ENCODE data around the gene CNKSR1. TPM values are rescaled to one million over a fixed set of nuclear protein-coding genes. Genes with fewer than 3 reads are reported as not detected.

CNKSR1 gene
- total RNA-seq, 4 donors from 2014 or later = 28.9 to 160 (median 105) TPM

DNA sequence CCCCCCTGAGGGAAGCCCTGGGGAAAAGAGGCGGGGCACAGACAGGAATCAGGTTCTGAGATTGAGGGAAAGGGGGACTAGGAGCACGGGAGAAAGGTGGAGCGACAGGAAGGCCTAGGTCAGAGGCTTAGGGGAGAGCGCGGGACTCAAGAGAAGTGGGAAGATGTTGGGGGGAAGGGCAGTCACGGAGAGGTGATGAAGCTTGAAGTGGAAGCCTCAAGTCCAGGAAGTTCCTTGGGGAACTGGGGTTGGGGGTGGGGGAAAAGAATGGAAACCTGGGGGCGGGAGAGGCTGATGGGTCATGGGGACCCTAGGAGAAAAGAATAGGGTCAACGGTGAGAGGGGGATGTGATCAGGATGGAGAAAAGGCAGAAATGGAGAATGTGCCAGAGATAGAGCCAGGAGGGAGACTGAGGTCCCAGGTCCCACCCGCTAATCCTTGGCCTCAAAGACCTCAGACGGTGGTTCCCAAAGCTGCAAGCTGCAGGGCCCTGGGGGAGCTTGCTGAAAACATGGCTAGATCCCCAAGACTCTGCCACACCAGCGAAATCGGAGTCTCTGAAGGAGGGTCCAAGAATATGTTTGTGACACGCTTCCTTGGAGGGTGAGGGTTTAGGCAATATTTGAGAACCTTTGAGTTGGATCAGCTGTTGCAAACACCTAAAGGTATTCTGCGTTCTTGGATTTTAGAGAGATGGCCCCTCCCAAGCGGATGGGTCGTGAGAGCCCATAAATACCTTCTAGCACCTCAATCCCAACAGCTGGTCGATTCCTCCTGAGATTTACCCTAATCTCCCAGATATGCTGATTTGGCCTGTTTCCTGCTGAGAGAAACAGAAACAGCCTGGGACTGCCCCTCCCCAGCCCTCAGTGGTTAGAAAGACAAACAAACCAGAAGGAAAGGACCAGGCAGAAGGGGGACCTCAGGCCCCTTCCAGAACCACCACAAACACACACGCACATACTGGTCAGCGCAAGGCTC, 12.1 kb upstream of the CNKSR1 start:
- no peak for TF ChIP-seq POLR2A (IDR thresholded peaks at IDR 0.05)
- Histone ChIP-seq H3K27me3 (peaks cover 0 to 5% of the 10 kb centered on the region in 2 donors), H3K9me3 (no peaks in the 10 kb centered on the region), H3K27ac (no peak overlapping the region), H3K4me1 (peaks cover 3 to 18% (median 10%) of the 10 kb centered on the region in 4 donors), H3K4me3 (no peak overlapping the region), H3K36me3 (no peaks in the 10 kb centered on the region)
- no peak for DNase-seq

DNA sequence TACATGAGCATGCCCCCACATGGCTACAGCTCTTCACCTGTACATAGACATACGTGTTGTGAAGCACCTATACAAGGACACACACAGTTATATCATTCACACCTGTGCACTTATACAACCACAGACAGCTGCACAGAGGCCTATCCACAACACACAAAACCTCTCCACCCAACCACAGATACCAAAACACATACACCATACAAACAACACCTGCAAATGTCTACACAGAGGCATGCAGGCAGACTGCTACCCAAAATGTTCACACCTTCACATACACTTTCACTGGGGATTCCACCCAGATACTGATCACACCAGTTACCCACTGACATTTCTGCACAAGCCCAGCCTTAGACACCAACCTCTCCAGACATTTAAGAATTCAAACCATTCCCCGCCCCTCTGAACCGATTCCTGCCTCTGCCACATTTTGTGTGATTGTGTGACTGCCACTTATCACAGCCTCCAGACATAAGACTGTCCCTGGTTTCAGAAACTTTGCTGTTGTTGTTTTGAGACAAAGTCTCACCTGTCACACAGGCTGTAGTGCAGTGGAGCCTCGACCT, 10.5 kb upstream of the CNKSR1 start:
- H3K4me1 ChIP-seq = peaks cover 0 to 24% (median 7%) of the 10 kb centered on the region in 4 donors
- H3K9me3 ChIP-seq = no peaks in the 10 kb centered on the region
- no peak for TF ChIP-seq POLR2A (IDR thresholded peaks at IDR 0.05)
- TF ChIP-seq, protein P1, sequence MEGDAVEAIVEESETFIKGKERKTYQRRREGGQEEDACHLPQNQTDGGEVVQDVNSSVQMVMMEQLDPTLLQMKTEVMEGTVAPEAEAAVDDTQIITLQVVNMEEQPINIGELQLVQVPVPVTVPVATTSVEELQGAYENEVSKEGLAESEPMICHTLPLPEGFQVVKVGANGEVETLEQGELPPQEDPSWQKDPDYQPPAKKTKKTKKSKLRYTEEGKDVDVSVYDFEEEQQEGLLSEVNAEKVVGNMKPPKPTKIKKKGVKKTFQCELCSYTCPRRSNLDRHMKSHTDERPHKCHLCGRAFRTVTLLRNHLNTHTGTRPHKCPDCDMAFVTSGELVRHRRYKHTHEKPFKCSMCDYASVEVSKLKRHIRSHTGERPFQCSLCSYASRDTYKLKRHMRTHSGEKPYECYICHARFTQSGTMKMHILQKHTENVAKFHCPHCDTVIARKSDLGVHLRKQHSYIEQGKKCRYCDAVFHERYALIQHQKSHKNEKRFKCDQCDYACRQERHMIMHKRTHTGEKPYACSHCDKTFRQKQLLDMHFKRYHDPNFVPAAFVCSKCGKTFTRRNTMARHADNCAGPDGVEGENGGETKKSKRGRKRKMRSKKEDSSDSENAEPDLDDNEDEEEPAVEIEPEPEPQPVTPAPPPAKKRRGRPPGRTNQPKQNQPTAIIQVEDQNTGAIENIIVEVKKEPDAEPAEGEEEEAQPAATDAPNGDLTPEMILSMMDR (IDR thresholded peaks at IDR 0.05) = no peak
- H3K27ac ChIP-seq = no peak overlapping the region
- no peaks in the 10 kb centered on the region for H3K36me3 ChIP-seq
- no peak for DNase-seq
- no peaks in the 10 kb centered on the region for H3K27me3 ChIP-seq
- no peak overlapping the region for H3K4me3 ChIP-seq

DNA sequence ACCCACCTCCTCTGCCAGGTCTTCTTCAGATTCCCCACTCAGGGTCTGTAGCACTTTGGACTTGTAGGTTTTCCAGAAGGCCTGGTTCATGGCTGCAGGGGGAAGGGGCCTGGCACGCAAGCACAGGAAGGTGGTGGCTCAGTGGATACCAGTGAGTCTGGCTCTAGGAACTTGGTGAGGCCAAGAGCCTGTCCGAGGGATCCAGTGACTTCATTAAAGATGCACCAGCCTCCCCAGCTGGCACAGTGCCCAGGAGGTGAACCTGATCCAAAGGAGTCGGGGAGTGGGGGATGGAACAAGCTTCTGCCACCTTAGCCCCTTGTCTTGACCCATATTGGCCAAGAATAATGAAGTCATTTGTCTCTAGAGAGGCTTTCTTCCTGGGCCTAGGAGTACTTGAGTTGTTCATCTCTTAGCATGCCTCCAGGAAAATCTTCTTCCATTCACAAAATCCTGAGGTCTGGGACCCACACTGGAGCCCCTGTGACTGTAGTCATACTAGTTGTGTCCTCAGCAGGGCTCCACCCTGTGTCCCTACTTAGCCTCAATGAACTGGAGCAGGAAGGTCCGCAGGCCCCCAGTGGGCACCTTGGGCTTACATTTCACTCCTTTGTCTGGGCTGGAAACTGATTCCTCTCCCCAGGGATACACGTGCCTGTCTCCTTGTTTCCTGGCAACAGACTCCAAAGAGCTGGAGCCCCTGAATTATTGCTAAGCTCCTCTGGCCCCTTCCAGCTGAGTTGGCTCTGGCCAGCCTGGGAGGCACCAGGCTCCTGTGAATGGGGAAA, 8.7 kb upstream of the CNKSR1 start, which contains the start of gene C1orf232:
TSS of gene C1orf232 (minus strand) at position 554 of the 788 bp plus-strand sequence. CDS start at position 90, 464 bp downstream.
- H3K36me3 ChIP-seq = no peaks in the 10 kb centered on the region
- no peak for TF ChIP-seq POLR2A (IDR thresholded peaks at IDR 0.05)
- TF ChIP-seq, protein P1 (IDR thresholded peaks at IDR 0.05) = no peak

DNA sequence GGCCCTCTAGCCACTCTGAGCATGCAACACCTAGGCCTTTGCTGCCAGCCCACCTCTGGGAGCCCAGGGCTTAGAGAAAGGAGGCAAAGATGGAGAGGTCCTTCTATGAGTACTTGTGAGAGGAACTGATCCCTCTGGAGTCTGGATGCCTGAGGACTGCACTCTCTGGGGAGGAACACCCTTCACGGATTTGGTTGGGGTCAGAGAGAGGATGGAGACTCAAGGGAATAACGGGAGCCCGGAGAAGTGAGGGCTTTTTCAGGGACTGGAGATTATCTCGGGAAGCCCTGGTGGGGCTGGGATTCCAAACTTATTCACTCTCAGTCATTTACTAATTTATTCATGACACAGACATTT, 8.1 kb upstream of the CNKSR1 start:
- H3K36me3 ChIP-seq = no peaks in the 10 kb centered on the region
- H3K9me3 ChIP-seq = no peaks in the 10 kb centered on the region
- peak overlapping the region in 1 of 4 donors; percentile 76 for H3K27ac ChIP-seq
- TF ChIP-seq, protein P1 (IDR thresholded peaks at IDR 0.05) = no peak
- TF ChIP-seq POLR2A (IDR thresholded peaks at IDR 0.05) = no peak
- no peak for DNase-seq
- H3K4me3 ChIP-seq = peak overlapping the region; percentile 67 to 81 (median 74)
- H3K27me3 ChIP-seq = no peaks in the 10 kb centered on the region
- H3K4me1 ChIP-seq = peaks cover 0 to 14% (median 5%) of the 10 kb centered on the region in 4 donors

More for the DNA sequence above, 8.7 kb upstream of the CNKSR1 start, which contains the start of gene C1orf232:
- Histone ChIP-seq H3K27ac (peak within 1 kb of the TSS; percentile 55 to 79 (median 74)), H3K4me3 (peak within 1 kb of the TSS; percentile 67 to 81 (median 74)), H3K4me1 (peaks cover 0 to 18% (median 7%) of the 10 kb centered on the region in 4 donors), H3K9me3 (no peaks in the 10 kb centered on the region), H3K27me3 (no peaks in the 10 kb centered on the region)
- no peak for DNase-seq

DNA sequence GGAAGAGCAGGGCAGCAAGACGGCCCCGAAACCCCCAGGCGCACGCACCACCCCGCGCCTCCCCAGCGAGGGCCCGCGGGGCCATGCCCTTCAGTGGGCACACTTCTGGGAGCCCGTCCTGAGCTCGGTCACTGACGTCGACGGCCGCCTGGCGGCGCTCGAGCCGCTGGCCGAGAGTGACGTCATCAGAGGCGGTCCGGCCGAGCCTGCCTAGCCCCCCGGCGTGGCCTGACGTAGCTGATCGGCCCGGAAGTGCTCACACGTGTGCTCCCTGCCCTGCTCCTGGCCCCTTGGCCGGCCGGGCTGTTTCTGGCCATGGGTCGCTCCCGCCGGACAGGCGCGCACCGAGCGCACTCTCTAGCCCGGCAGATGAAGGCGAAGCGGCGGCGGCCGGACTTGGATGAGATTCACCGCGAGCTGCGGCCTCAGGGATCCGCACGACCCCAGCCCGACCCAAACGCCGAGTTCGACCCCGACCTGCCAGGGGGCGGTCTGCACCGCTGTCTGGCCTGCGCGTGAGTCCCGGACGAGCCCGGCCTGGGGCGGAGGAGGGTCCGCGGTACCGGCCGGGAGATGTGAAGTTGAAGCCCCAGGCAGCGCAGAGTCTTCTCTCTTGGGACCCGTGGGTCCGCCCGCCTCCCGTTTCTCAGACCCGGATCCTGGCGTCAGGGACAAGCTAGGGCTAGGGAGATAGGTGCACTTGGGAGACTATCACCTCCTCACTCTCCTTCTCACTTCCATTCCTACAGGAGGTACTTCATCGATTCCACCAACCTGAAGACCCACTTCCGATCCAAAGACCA, 7.4 kb upstream of the CNKSR1 start, which contains the start of gene ZNF593:
TSS of gene ZNF593 (plus strand) at position 240 of the 803 bp plus-strand sequence. CDS start at position 316, 76 bp downstream.
- H3K4me1 ChIP-seq = peaks cover 0 to 14% (median 3%) of the 10 kb centered on the region in 4 donors
- peak; percentile 33 to 62 for TF ChIP-seq POLR2A (IDR thresholded peaks at IDR 0.05)
- TF ChIP-seq, protein P1 (IDR thresholded peaks at IDR 0.05) = peak; percentile 94 to 99 (median 97)
- no peaks in the 10 kb centered on the region for H3K36me3 ChIP-seq
- H3K9me3 ChIP-seq = no peaks in the 10 kb centered on the region
- H3K27ac ChIP-seq = peak within 1 kb of the TSS; percentile 55 to 79 (median 74)
- peak; percentile 89 to 96 (median 94) for DNase-seq
- no peaks in the 10 kb centered on the region for H3K27me3 ChIP-seq
- H3K4me3 ChIP-seq = peak within 1 kb of the TSS; percentile 67 to 81 (median 74)

All from Peyer's patch (tissue), 4 donors.